SH-SY5Y (cell line): ENCODE results near the gene GBGT1.

Source experiments
- GATA2 ChIP-seq: IDR thresholded peaks from 2 replicates; pipeline ENCODE4 v1.6.1; 2011; ENCODE audit warnings: mild to moderate bottlenecking, low read depth, low read length
- GATA3 ChIP-seq: IDR thresholded peaks from 2 replicates; pipeline ENCODE4 v1.6.1; 2011; ENCODE audit warnings: low read depth, mild to moderate bottlenecking, low read length, moderate library complexity

GRCh38 chr9:133187561-133188005 lies 23.9 kb upstream of the GBGT1 start:
- TF ChIP-seq GATA2 = no peak
- no peak for TF ChIP-seq GATA3
